ENCODE data around the gene TTC16. TPM values are rescaled to one million over a fixed set of nuclear protein-coding genes. Genes with fewer than 3 reads are reported as not detected.

The TTC16 gene
- total and polyA plus RNA-seq, 2 donors (not counting 1 experiment from before 2014, with no cell fraction given) = under 0.01 TPM; not detected in 1

- H2AFZ ChIP-seq (ENCODE audit: low read length) = no peak overlapping the region
- no peak overlapping the region for H3K4me3 ChIP-seq (replicated peaks in 1 of 4; ENCODE audit: control extremely low read depth in 1 of 4, insufficient read depth in 1 of 4, low read depth in 3 of 4, low read length in 4 of 4)
- H4K20me1 ChIP-seq (ENCODE audit: control insufficient read depth, extremely low read depth, insufficient read depth, low read length) = no peaks in the 10 kb centered on the region
- no peaks in the 10 kb centered on the region for H3K9me3 ChIP-seq (ENCODE audit: control insufficient read depth, insufficient read depth, low read depth, low read length)
- H3K4me2 ChIP-seq (ENCODE audit: extremely low read depth, insufficient read depth, low read length) = no peak overlapping the region
- peaks cover 3% of the 10 kb centered on the region for H3K4me1 ChIP-seq (ENCODE audit: control insufficient read depth, extremely low read depth, insufficient read depth, low read length)
- DNase-seq (ENCODE audit: low read depth in 2 of 2) = peak; percentile 34 to 46
- H3K27ac ChIP-seq (ENCODE audit: insufficient read depth, low read length) = peak overlapping the region; percentile 11
- peaks cover 27% of the 10 kb centered on the region for H3K36me3 ChIP-seq (ENCODE audit: control insufficient read depth, insufficient read depth, low read length)
- no peak for TF ChIP-seq EZH2 (IDR thresholded peaks at IDR 0.05; ENCODE audit: low read length, missing control alignments)
- TF ChIP-seq, protein P1, sequence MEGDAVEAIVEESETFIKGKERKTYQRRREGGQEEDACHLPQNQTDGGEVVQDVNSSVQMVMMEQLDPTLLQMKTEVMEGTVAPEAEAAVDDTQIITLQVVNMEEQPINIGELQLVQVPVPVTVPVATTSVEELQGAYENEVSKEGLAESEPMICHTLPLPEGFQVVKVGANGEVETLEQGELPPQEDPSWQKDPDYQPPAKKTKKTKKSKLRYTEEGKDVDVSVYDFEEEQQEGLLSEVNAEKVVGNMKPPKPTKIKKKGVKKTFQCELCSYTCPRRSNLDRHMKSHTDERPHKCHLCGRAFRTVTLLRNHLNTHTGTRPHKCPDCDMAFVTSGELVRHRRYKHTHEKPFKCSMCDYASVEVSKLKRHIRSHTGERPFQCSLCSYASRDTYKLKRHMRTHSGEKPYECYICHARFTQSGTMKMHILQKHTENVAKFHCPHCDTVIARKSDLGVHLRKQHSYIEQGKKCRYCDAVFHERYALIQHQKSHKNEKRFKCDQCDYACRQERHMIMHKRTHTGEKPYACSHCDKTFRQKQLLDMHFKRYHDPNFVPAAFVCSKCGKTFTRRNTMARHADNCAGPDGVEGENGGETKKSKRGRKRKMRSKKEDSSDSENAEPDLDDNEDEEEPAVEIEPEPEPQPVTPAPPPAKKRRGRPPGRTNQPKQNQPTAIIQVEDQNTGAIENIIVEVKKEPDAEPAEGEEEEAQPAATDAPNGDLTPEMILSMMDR (conservative IDR thresholded peaks at IDR 0.05 in 1 of 2, IDR thresholded peaks at IDR 0.05 in 1 of 2; ENCODE audit: low read depth in 1 of 2, low read length in 2 of 2) = no peak
- no peaks in the 10 kb centered on the region for H3K27me3 ChIP-seq (ENCODE audit: control insufficient read depth, insufficient read depth, low read length)
- no peaks in the 10 kb centered on the region for H3K79me2 ChIP-seq (ENCODE audit: control insufficient read depth, insufficient read depth, low read length)
- H3K9ac ChIP-seq (ENCODE audit: insufficient read depth, low read length) = no peak overlapping the region
Observed at GRCh38 chr9:127683723-127684122, 32.2 kb upstream of the TTC16 start.

- H3K4me2 ChIP-seq (ENCODE audit: extremely low read depth, insufficient read depth, low read length) = no peak overlapping the region
- H2AFZ ChIP-seq (ENCODE audit: low read length) = no peak overlapping the region
Observed at GRCh38 chr9:127684576-127684975, 31.3 kb upstream of the TTC16 start.

DNA sequence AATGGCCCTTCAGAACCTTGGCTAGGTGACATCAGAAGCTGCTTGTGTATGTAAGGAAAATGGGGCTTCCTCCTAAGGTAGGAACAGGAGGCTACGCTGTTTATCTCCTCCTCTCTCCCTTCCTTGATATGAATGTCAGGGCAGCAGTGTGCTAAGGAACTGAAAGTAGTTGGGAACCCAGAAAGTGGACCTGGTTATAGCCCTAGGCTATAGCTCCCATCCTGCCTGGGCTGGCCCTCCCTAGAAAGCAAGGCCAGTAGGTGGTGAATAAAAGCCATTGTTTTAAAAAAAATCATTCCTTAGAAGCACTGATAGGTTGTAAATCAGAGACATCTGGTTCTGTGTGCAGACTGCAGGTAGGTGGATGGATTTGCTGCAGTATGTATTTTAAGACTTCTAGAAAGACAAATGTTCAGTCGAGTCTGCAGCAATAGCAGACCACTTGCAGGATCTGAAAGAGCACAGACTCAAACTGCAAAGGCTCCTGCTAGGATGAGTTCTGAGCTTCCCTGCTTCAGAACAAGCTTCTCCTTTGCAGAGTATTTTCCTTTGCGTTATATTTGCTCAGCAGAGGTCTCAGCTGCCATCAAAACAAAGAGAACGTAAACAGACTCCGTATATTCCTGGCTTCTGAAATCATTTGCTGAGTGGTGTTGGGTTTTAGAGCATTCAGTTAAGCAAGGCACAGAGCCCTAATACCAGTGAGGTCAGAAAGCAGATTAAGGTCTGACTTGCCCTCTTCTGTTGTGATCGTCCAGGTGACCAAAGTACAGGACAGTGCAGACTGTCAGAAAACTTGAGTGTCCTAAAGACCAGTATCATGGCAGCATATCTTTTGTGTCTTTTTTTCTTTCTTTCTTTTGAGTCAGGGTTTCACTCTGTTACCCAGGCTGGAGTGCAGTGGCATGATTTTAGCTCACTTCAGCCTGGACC is 29.2 kb upstream of the TTC16 start:
- no peak for DNase-seq (ENCODE audit: low read depth in 2 of 2)

More at GRCh38 chr9:127684576-127684975, 31.3 kb upstream of the TTC16 start:
- Histone ChIP-seq H3K9me3 (ENCODE audit: control insufficient read depth, insufficient read depth, low read depth, low read length) (no peaks in the 10 kb centered on the region), H3K27ac (ENCODE audit: insufficient read depth, low read length) (no peak overlapping the region), H3K4me3 (replicated peaks in 1 of 4; ENCODE audit: control extremely low read depth in 1 of 4, insufficient read depth in 1 of 4, low read depth in 3 of 4, low read length in 4 of 4) (no peak overlapping the region), H4K20me1 (ENCODE audit: control insufficient read depth, extremely low read depth, insufficient read depth, low read length) (no peaks in the 10 kb centered on the region), H3K36me3 (ENCODE audit: control insufficient read depth, insufficient read depth, low read length) (peaks cover 29% of the 10 kb centered on the region), H3K79me2 (ENCODE audit: control insufficient read depth, insufficient read depth, low read length) (no peaks in the 10 kb centered on the region), H3K4me1 (ENCODE audit: control insufficient read depth, extremely low read depth, insufficient read depth, low read length) (peaks cover 3% of the 10 kb centered on the region), H3K9ac (ENCODE audit: insufficient read depth, low read length) (no peak overlapping the region), H3K27me3 (ENCODE audit: control insufficient read depth, insufficient read depth, low read length) (no peaks in the 10 kb centered on the region)
- TF ChIP-seq EZH2 (IDR thresholded peaks at IDR 0.05; ENCODE audit: low read length, missing control alignments) = no peak
- TF ChIP-seq, protein P1 (conservative IDR thresholded peaks at IDR 0.05 in 1 of 2, IDR thresholded peaks at IDR 0.05 in 1 of 2; ENCODE audit: low read depth in 1 of 2, low read length in 2 of 2) = no peak
- DNase-seq (ENCODE audit: low read depth in 2 of 2) = peak; percentile 19 to 56

More for the DNA sequence above, 29.2 kb upstream of the TTC16 start:
- Histone ChIP-seq H3K27ac (ENCODE audit: insufficient read depth, low read length) (no peak overlapping the region), H3K79me2 (ENCODE audit: control insufficient read depth, insufficient read depth, low read length) (no peaks in the 10 kb centered on the region), H2AFZ (ENCODE audit: low read length) (no peak overlapping the region), H4K20me1 (ENCODE audit: control insufficient read depth, extremely low read depth, insufficient read depth, low read length) (no peaks in the 10 kb centered on the region), H3K4me1 (ENCODE audit: control insufficient read depth, extremely low read depth, insufficient read depth, low read length) (peaks cover 3% of the 10 kb centered on the region), H3K27me3 (ENCODE audit: control insufficient read depth, insufficient read depth, low read length) (no peaks in the 10 kb centered on the region), H3K4me2 (ENCODE audit: extremely low read depth, insufficient read depth, low read length) (no peak overlapping the region), H3K36me3 (ENCODE audit: control insufficient read depth, insufficient read depth, low read length) (peaks cover 22% of the 10 kb centered on the region), H3K4me3 (replicated peaks in 1 of 4; ENCODE audit: control extremely low read depth in 1 of 4, insufficient read depth in 1 of 4, low read depth in 3 of 4, low read length in 4 of 4) (no peak overlapping the region), H3K9ac (ENCODE audit: insufficient read depth, low read length) (no peak overlapping the region), H3K9me3 (ENCODE audit: control insufficient read depth, insufficient read depth, low read depth, low read length) (no peaks in the 10 kb centered on the region)
- TF ChIP-seq, protein P1 (conservative IDR thresholded peaks at IDR 0.05 in 1 of 2, IDR thresholded peaks at IDR 0.05 in 1 of 2; ENCODE audit: low read depth in 1 of 2, low read length in 2 of 2) = no peak
- TF ChIP-seq EZH2 (IDR thresholded peaks at IDR 0.05; ENCODE audit: low read length, missing control alignments) = no peak

Measured in fibroblast of lung (primary cell).